ENCODE data around the gene CLIC1. TPM values are rescaled to one million over a fixed set of nuclear protein-coding genes. Genes with fewer than 3 reads are reported as not detected.
A peak's percentile ranks its signal among the peaks of the same experiment; 100 is the strongest.

The CLIC1 gene
- total RNA-seq, 1 experiment from 2014 or later = 374 TPM

- ChIA-PET POLR2A (interaction anchor here (0.6 to 1.7 kb wide), 6 partner anchors 24 to 173 kb away, joined by 3 to 5 read pairs (median 4); partner anchors contain the start of genes C6orf47, MSH5 and NEU1), CTCF (interaction anchor here (0.9 to 1.3 kb wide), 4 partner anchors 8 to 125 kb away, joined by 3 to 4 read pairs (median 4); partner anchors contain the start of genes DDAH2, HSPA1A, HSPA1L and LY6G5C)
- Histone ChIP-seq H3K4me3 (ENCODE audit: low read depth, low read length) (no peak overlapping the region), H3K9me3 (no peaks in the 10 kb centered on the region), H3K36me3 (ENCODE audit: control insufficient read depth, insufficient read depth, low read length) (peaks cover 6% of the 10 kb centered on the region), H3K27me3 (replicated peaks; ENCODE audit: control insufficient read depth, insufficient read depth, low read length) (no peaks in the 10 kb centered on the region), H3K4me1 (peaks cover 34% of the 10 kb centered on the region)
- peak overlapping the region; percentile 74 for H3K4me3 Mint-ChIP-seq (ENCODE audit: unreplicated experiment)
- peak overlapping the region; percentile 94 for H3K27ac Mint-ChIP-seq (ENCODE audit: unreplicated experiment)
- no peak for DNase-seq
- peaks cover 46% of the 10 kb centered on the region for H3K36me3 Mint-ChIP-seq (ENCODE audit: insufficient read depth, unreplicated experiment)
- TF ChIP-seq CTCF (IDR thresholded peaks at IDR 0.05; ENCODE audit: insufficient read depth in 1 of 2, low read depth in 1 of 2, low read length in 1 of 2, severe bottlenecking in 1 of 2, unreplicated experiment in 1 of 2) = peak; percentile 16 to 19
- H3K9me3 Mint-ChIP-seq (ENCODE audit: unreplicated experiment) = no peaks in the 10 kb centered on the region
- H3K27me3 Mint-ChIP-seq (ENCODE audit: insufficient read depth, unreplicated experiment) = no peaks in the 10 kb centered on the region
- intact Hi-C loops (cut with micrococcal nuclease; ENCODE audit: unreplicated experiment) = no loop called here
- BruUV-seq (replicated peaks) = TSS peak; percentile 65
- peaks cover 23% of the 10 kb centered on the region for H3K4me1 Mint-ChIP-seq (ENCODE audit: low read depth, unreplicated experiment)
These were observed 46.9 kb downstream of the CLIC1 start for GRCh38 chr6:31689249-31690110.

DNA sequence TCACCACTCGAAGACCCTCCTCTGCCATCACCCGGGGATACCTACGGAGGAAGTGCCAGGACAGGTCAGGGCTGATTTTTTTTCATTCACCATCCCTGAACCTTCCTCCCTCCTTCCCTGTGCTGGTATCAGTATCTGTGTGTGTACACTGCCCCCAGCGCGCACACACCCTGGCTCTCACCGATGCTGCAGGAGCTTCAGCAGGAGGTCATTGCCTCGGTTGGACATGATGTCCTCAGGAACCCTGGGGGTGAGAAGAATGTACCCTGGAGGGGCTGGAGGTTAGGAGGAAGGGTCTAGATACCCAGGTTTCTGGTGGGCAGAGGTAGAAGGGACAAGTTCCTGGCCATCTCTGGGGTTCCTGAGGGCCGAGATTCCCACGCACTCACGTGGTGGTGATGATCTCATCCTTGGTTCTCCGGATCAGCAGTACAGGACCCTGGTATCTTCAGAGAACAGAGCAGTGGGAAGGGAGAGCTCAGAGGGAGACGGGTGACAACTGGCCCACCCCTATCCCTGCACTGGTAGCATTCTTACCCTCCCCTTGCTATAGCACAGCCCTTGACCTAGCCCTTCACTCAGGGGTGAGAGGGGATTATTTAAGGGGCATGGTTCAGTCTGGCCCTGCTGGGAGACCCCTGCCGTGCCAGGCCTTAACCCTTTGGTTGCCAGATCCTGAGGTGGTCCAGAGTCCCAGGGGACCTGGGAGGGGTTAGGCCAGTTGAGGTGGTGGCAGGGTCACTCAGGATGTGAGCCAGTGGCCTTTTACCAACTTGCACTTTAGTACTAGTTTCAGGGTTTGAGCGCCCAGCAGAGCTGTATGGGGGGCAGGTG lies 48.3 kb downstream of the CLIC1 start:
- Histone ChIP-seq H3K27me3 (replicated peaks; ENCODE audit: control insufficient read depth, insufficient read depth, low read length) (no peaks in the 10 kb centered on the region), H3K9me3 (no peaks in the 10 kb centered on the region), H3K36me3 (ENCODE audit: control insufficient read depth, insufficient read depth, low read length) (peaks cover 5% of the 10 kb centered on the region; the same call in 1 of the 2 replicates), H3K4me1 (peaks cover 45% of the 10 kb centered on the region), H3K4me3 (ENCODE audit: low read depth, low read length) (no peak overlapping the region)
- peaks cover 28% of the 10 kb centered on the region for H3K4me1 Mint-ChIP-seq (ENCODE audit: low read depth, unreplicated experiment)
- peaks cover 45% of the 10 kb centered on the region for H3K36me3 Mint-ChIP-seq (ENCODE audit: insufficient read depth, unreplicated experiment)
- POLR2A ChIA-PET = interaction anchor here (0.7 kb wide), 1 partner anchor 15 kb away, joined by 3 read pairs; the partner anchor contains the start of gene ABHD16A
- peak overlapping the region; percentile 94 for H3K27ac Mint-ChIP-seq (ENCODE audit: unreplicated experiment)
- CTCF ChIA-PET = no interaction called here
- TF ChIP-seq CTCF (IDR thresholded peaks at IDR 0.05; ENCODE audit: insufficient read depth in 1 of 2, low read depth in 1 of 2, low read length in 1 of 2, severe bottlenecking in 1 of 2, unreplicated experiment in 1 of 2) = no peak
- DNase-seq = no peak
- H3K27me3 Mint-ChIP-seq (ENCODE audit: insufficient read depth, unreplicated experiment) = no peaks in the 10 kb centered on the region
- no TSS peak for BruUV-seq (replicated peaks)
- no peak overlapping the region for H3K4me3 Mint-ChIP-seq (ENCODE audit: unreplicated experiment)
- no peaks in the 10 kb centered on the region for H3K9me3 Mint-ChIP-seq (ENCODE audit: unreplicated experiment)
- intact Hi-C loops (cut with micrococcal nuclease; ENCODE audit: unreplicated experiment) = no loop called here

DNA sequence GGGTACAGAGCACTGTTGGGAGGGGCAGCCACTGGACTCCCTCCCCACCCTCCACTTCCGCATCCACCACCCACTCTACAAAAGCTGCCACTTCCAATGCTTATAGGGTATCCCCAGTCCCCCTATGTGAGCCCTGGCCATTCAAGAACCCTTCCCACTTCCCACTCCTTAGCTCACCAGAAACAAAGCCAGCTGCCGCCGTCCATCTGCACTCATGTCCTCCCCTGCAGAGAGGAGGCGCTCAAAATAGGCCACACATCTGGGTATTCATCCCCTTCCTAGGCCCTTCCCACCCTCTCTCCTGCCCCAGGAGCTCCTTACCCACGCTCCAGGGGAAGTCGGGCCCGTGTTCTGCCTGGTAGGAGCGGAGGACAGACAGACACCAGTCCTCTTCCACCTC lies 49.0 kb downstream of the CLIC1 start:
- H3K4me3 Mint-ChIP-seq (ENCODE audit: unreplicated experiment) = no peak overlapping the region
- BruUV-seq (replicated peaks) = no TSS peak
- no peaks in the 10 kb centered on the region for H3K27me3 Mint-ChIP-seq (ENCODE audit: insufficient read depth, unreplicated experiment)
- peaks cover 49% of the 10 kb centered on the region for H3K36me3 Mint-ChIP-seq (ENCODE audit: insufficient read depth, unreplicated experiment)
- Histone ChIP-seq H3K27me3 (replicated peaks; ENCODE audit: control insufficient read depth, insufficient read depth, low read length) (no peaks in the 10 kb centered on the region), H3K9me3 (no peaks in the 10 kb centered on the region), H3K36me3 (ENCODE audit: control insufficient read depth, insufficient read depth, low read length) (peaks cover 5% of the 10 kb centered on the region; the same call in 1 of the 2 replicates), H3K4me3 (ENCODE audit: low read depth, low read length) (no peak overlapping the region), H3K4me1 (peaks cover 46% of the 10 kb centered on the region)
- H3K9me3 Mint-ChIP-seq (ENCODE audit: unreplicated experiment) = no peaks in the 10 kb centered on the region
- DNase-seq = no peak
- intact Hi-C loops (cut with micrococcal nuclease; ENCODE audit: unreplicated experiment) = no loop called here
- ChIA-PET POLR2A (interaction anchor here (0.7 kb wide), 1 partner anchor 16 kb away, joined by 3 read pairs; the partner anchor contains the start of gene ABHD16A), CTCF (no interaction called here)
- H3K4me1 Mint-ChIP-seq (ENCODE audit: low read depth, unreplicated experiment) = peaks cover 30% of the 10 kb centered on the region
- TF ChIP-seq CTCF (IDR thresholded peaks at IDR 0.05; ENCODE audit: insufficient read depth in 1 of 2, low read depth in 1 of 2, low read length in 1 of 2, severe bottlenecking in 1 of 2, unreplicated experiment in 1 of 2) = no peak
- H3K27ac Mint-ChIP-seq (ENCODE audit: unreplicated experiment) = no peak overlapping the region
